B cell (primary cell): Measurements from ENCODE around the gene CACNA2D1.

ENCODE experiments used
- EZH2 ChIP-seq: IDR thresholded peaks from 2 replicates; pipeline ENCODE4 v1.6.1; 2012; ENCODE audit warnings: borderline replicate concordance, low read depth, mild to moderate bottlenecking, moderate library complexity, low read length; ENCODE audit not compliant: insufficient read depth, poor library complexity, severe bottlenecking
- TF ChIP-seq, protein P1 (sequence below): fragments of 200-600 bp; IDR thresholded peaks from one replicate; pipeline ENCODE4 v1.8.0; 2022; ENCODE audit warnings: antibody characterized with exemption, mild to moderate bottlenecking

DNA sequence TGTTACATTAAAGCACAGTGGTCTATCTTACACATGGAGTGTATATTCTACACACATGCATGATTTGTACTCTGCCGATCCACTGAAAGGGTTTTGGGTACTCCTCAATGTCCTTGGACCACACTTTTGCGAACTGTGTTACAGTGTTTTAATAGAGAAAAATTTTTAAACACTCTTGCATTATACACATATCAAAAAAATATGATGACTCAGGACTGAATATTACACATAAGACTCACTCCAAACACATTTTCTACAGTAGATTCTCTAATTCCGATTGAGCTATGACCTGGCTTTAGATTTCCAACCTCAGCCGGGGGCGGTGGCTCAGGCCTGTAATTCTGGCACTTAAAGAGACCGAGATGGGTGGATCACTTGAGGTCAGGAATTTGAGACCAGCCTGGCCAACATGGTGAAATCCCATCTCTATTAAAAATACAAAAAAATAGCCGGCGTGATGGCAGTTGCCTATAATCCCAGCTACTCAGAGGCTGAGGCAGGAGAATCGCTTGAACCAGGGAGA is 222.4 kb downstream of the CACNA2D1 start:
- TF ChIP-seq, protein P1, sequence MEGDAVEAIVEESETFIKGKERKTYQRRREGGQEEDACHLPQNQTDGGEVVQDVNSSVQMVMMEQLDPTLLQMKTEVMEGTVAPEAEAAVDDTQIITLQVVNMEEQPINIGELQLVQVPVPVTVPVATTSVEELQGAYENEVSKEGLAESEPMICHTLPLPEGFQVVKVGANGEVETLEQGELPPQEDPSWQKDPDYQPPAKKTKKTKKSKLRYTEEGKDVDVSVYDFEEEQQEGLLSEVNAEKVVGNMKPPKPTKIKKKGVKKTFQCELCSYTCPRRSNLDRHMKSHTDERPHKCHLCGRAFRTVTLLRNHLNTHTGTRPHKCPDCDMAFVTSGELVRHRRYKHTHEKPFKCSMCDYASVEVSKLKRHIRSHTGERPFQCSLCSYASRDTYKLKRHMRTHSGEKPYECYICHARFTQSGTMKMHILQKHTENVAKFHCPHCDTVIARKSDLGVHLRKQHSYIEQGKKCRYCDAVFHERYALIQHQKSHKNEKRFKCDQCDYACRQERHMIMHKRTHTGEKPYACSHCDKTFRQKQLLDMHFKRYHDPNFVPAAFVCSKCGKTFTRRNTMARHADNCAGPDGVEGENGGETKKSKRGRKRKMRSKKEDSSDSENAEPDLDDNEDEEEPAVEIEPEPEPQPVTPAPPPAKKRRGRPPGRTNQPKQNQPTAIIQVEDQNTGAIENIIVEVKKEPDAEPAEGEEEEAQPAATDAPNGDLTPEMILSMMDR: no peak
- no peak for TF ChIP-seq EZH2
